ENCODE results near the gene BET1L.

BET1L gene

GRCh38 chr11:208917-209260 lies 1.7 kb upstream of the BET1L start:
- Histone ChIP-seq H3K4me1 (ENCODE audit: control insufficient read depth in 1 of 2, insufficient read depth in 2 of 2, low read length in 2 of 2) (peaks cover 24 to 38% of the 10 kb centered on the region in 2 experiments), H3K79me1 (ENCODE audit: low read length) (peaks cover 24% of the 10 kb centered on the region), H2AK5ac (ENCODE audit: low read length) (peak overlapping the region; percentile 82), H3K4me2 (ENCODE audit: low read length) (peak overlapping the region; percentile 92), H4K91ac (ENCODE audit: low read depth, low read length) (peak overlapping the region; percentile 74), H4K12ac (ENCODE audit: low read depth, low read length) (peak overlapping the region; percentile 68), H3K36me3 (ENCODE audit: control insufficient read depth in 1 of 2, insufficient read depth in 2 of 2, low read length in 2 of 2) (peaks cover 64% of the 10 kb centered on the region in 2 experiments), H3K4me3 (ENCODE audit: low read depth, low read length) (peak overlapping the region; percentile 94), H3K9me3 (ENCODE audit: insufficient read depth, low read depth, low read length) (no peaks in the 10 kb centered on the region), H3K27me3 (ENCODE audit: insufficient read depth, low read length) (no peaks in the 10 kb centered on the region), H2BK5ac (ENCODE audit: low read depth, low read length, poor library complexity) (peak overlapping the region; percentile 90), H2BK120ac (ENCODE audit: insufficient read depth, low read length, poor library complexity) (peak overlapping the region; percentile 44), H4K8ac (ENCODE audit: low read depth, low read length) (peak overlapping the region; percentile 75), H3K79me2 (ENCODE audit: control insufficient read depth, insufficient read depth, low read length, poor library complexity) (peaks cover 37% of the 10 kb centered on the region), H2AFZ (ENCODE audit: insufficient read depth, low read length, poor library complexity) (no peak overlapping the region), H3K14ac (ENCODE audit: low read length) (peak overlapping the region; percentile 81), H3K4ac (ENCODE audit: low read depth, low read length) (peak overlapping the region; percentile 93), H3K9ac (ENCODE audit: low read length) (peak overlapping the region; percentile 79), H2BK12ac (ENCODE audit: low read length) (no peak overlapping the region), H3K23ac (ENCODE audit: low read length) (no peak overlapping the region), H3K18ac (ENCODE audit: low read length) (peak overlapping the region; percentile 83), H3K27ac (ENCODE audit: low read depth, low read length) (peak overlapping the region; percentile 48)
- peak in 1 of 2 donors; percentile 35 for DNase-seq
- no CpG with 5 or more reads among the region's 26 CpGs for WGBS (ENCODE audit: extremely low coverage, insufficient coverage, insufficient read length)

GRCh38 chr11:208181-208916 lies 1.1 kb upstream of the BET1L start:
- H2AFZ ChIP-seq (ENCODE audit: insufficient read depth, low read length, poor library complexity), result peak overlapping the region; percentile 12
- peak overlapping the region; percentile 91 for H4K91ac ChIP-seq (ENCODE audit: low read depth, low read length)
- peaks cover 24% of the 10 kb centered on the region for H3K79me1 ChIP-seq (ENCODE audit: low read length)
- peak; percentile 69 to 79 for DNase-seq
- H3K4ac ChIP-seq (ENCODE audit: low read depth, low read length), result peak overlapping the region; percentile 94
- peak overlapping the region; percentile 92 for H3K4me2 ChIP-seq (ENCODE audit: low read length)
- H2BK12ac ChIP-seq (ENCODE audit: low read length), result peak overlapping the region; percentile 13
- no peaks in the 10 kb centered on the region for H3K27me3 ChIP-seq (ENCODE audit: insufficient read depth, low read length)
- H3K27ac ChIP-seq (ENCODE audit: low read depth, low read length), result peak overlapping the region; percentile 99
- H4K12ac ChIP-seq (ENCODE audit: low read depth, low read length), result peak overlapping the region; percentile 75
- no peaks in the 10 kb centered on the region for H3K9me3 ChIP-seq (ENCODE audit: insufficient read depth, low read depth, low read length)
- H2AK5ac ChIP-seq (ENCODE audit: low read length), result peak overlapping the region; percentile 42
- H3K9ac ChIP-seq (ENCODE audit: low read length), result peak overlapping the region; percentile 93
- peak overlapping the region; percentile 92 for H3K18ac ChIP-seq (ENCODE audit: low read length)
- peak overlapping the region; percentile 94 for H3K4me3 ChIP-seq (ENCODE audit: low read depth, low read length)
- H3K14ac ChIP-seq (ENCODE audit: low read length), result peak overlapping the region; percentile 89
- peaks cover 24 to 38% of the 10 kb centered on the region in 2 experiments for H3K4me1 ChIP-seq (ENCODE audit: control insufficient read depth in 1 of 2, insufficient read depth in 2 of 2, low read length in 2 of 2)
- peak overlapping the region; percentile 94 for H4K8ac ChIP-seq (ENCODE audit: low read depth, low read length)
- peak overlapping the region; percentile 75 for H2BK120ac ChIP-seq (ENCODE audit: insufficient read depth, low read length, poor library complexity)
- H3K36me3 ChIP-seq (ENCODE audit: control insufficient read depth in 1 of 2, insufficient read depth in 2 of 2, low read length in 2 of 2), result peaks cover 64 to 67% of the 10 kb centered on the region in 2 experiments
- H2BK5ac ChIP-seq (ENCODE audit: low read depth, low read length, poor library complexity), result peak overlapping the region; percentile 90
- WGBS (ENCODE audit: extremely low coverage, insufficient coverage, insufficient read length), result no CpG with 5 or more reads among the region's 57 CpGs
- peaks cover 37% of the 10 kb centered on the region for H3K79me2 ChIP-seq (ENCODE audit: control insufficient read depth, insufficient read depth, low read length, poor library complexity)
- H3K23ac ChIP-seq (ENCODE audit: low read length), result no peak overlapping the region

GRCh38 chr11:207863-208180 lies 623 bp upstream of the BET1L start:
- Histone ChIP-seq H3K4me3 (ENCODE audit: low read depth, low read length) (peak overlapping the region; percentile 94), H4K8ac (ENCODE audit: low read depth, low read length) (peak overlapping the region; percentile 94), H3K23ac (ENCODE audit: low read length) (no peak overlapping the region), H3K9ac (ENCODE audit: low read length) (peak overlapping the region; percentile 93), H3K4ac (ENCODE audit: low read depth, low read length) (peak overlapping the region; percentile 94), H3K27me3 (ENCODE audit: insufficient read depth, low read length) (no peaks in the 10 kb centered on the region), H4K12ac (ENCODE audit: low read depth, low read length) (peak overlapping the region; percentile 75), H2AK5ac (ENCODE audit: low read length) (peak overlapping the region; percentile 42), H3K4me2 (ENCODE audit: low read length) (peak overlapping the region; percentile 92), H2AFZ (ENCODE audit: insufficient read depth, low read length, poor library complexity) (peak overlapping the region; percentile 12), H3K36me3 (ENCODE audit: control insufficient read depth in 1 of 2, insufficient read depth in 2 of 2, low read length in 2 of 2) (peaks cover 62 to 67% of the 10 kb centered on the region in 2 experiments), H3K79me2 (ENCODE audit: control insufficient read depth, insufficient read depth, low read length, poor library complexity) (peaks cover 37% of the 10 kb centered on the region), H2BK12ac (ENCODE audit: low read length) (no peak overlapping the region), H3K9me3 (ENCODE audit: insufficient read depth, low read depth, low read length) (no peaks in the 10 kb centered on the region), H4K91ac (ENCODE audit: low read depth, low read length) (peak overlapping the region; percentile 91), H2BK120ac (ENCODE audit: insufficient read depth, low read length, poor library complexity) (peak overlapping the region; percentile 75), H3K14ac (ENCODE audit: low read length) (peak overlapping the region; percentile 89), H3K4me1 (ENCODE audit: control insufficient read depth in 1 of 2, insufficient read depth in 2 of 2, low read length in 2 of 2) (peaks cover 24 to 35% of the 10 kb centered on the region in 2 experiments), H3K18ac (ENCODE audit: low read length) (peak overlapping the region; percentile 92), H2BK5ac (ENCODE audit: low read depth, low read length, poor library complexity) (peak overlapping the region; percentile 90), H3K79me1 (ENCODE audit: low read length) (peaks cover 24% of the 10 kb centered on the region), H3K27ac (ENCODE audit: low read depth, low read length) (peak overlapping the region; percentile 99)
- no CpG with 5 or more reads among the region's 27 CpGs for WGBS (ENCODE audit: extremely low coverage, insufficient coverage, insufficient read length)
- DNase-seq, result peak in 1 of 2 donors; percentile 59

GRCh38 chr11:206526-207207 lies 532 bp downstream of the BET1L start:
- WGBS (ENCODE audit: extremely low coverage, insufficient coverage, insufficient read length), result no CpG with 5 or more reads among the region's 39 CpGs
- Histone ChIP-seq H4K8ac (ENCODE audit: low read depth, low read length) (peak overlapping the region; percentile 89), H3K9ac (ENCODE audit: low read length) (peak overlapping the region; percentile 98), H3K4me2 (ENCODE audit: low read length) (peak overlapping the region; percentile 89), H2BK12ac (ENCODE audit: low read length) (peak overlapping the region; percentile 13), H3K27ac (ENCODE audit: low read depth, low read length) (peak overlapping the region; percentile 85), H2BK5ac (ENCODE audit: low read depth, low read length, poor library complexity) (peak overlapping the region; percentile 87), H2AK5ac (ENCODE audit: low read length) (peak overlapping the region; percentile 93), H4K91ac (ENCODE audit: low read depth, low read length) (peak overlapping the region; percentile 98), H3K9me3 (ENCODE audit: insufficient read depth, low read depth, low read length) (no peaks in the 10 kb centered on the region), H3K4me1 (ENCODE audit: control insufficient read depth in 1 of 2, insufficient read depth in 2 of 2, low read length in 2 of 2) (peaks cover 20 to 33% of the 10 kb centered on the region in 2 experiments), H2BK120ac (ENCODE audit: insufficient read depth, low read length, poor library complexity) (peak overlapping the region; percentile 87), H3K4ac (ENCODE audit: low read depth, low read length) (peak overlapping the region; percentile 99), H3K23ac (ENCODE audit: low read length) (no peak overlapping the region), H3K79me1 (ENCODE audit: low read length) (peaks cover 24% of the 10 kb centered on the region), H3K36me3 (ENCODE audit: control insufficient read depth in 1 of 2, insufficient read depth in 2 of 2, low read length in 2 of 2) (peaks cover 51 to 56% of the 10 kb centered on the region in 2 experiments), H2AFZ (ENCODE audit: insufficient read depth, low read length, poor library complexity) (peak overlapping the region; percentile 75), H3K27me3 (ENCODE audit: insufficient read depth, low read length) (no peaks in the 10 kb centered on the region), H3K14ac (ENCODE audit: low read length) (peak overlapping the region; percentile 98), H3K18ac (ENCODE audit: low read length) (peak overlapping the region; percentile 96), H3K79me2 (ENCODE audit: control insufficient read depth, insufficient read depth, low read length, poor library complexity) (peaks cover 37% of the 10 kb centered on the region), H3K4me3 (ENCODE audit: low read depth, low read length) (peak overlapping the region; percentile 97), H4K12ac (ENCODE audit: low read depth, low read length) (peak overlapping the region; percentile 85)
- peak in 1 of 2 donors; percentile 44 for DNase-seq
